Skeletal muscle tissue (tissue), 4 donors: Measurements from ENCODE around the gene GNRH2. TPM values are rescaled to one million over a fixed set of nuclear protein-coding genes. Genes with fewer than 3 reads are reported as not detected.

ENCODE experiments used
- H3K27ac ChIP-seq: one replicate; pipeline ENCODE4 v1.7.0; 2013; ENCODE audit warnings: mild to moderate bottlenecking, low read depth, low read length, inconsistent platforms
- H3K27me3 ChIP-seq, 3 donors: one replicate each; pipeline ENCODE4 v1.7.0; 2013; ENCODE audit warnings: low read length in 3 of 3; ENCODE audit not compliant: control insufficient read depth in 3 of 3, insufficient read depth in 3 of 3
- H3K36me3 ChIP-seq, 3 donors: one replicate each; pipeline ENCODE4 v1.7.0; 2013; ENCODE audit warnings: low read length in 3 of 3; ENCODE audit not compliant: control insufficient read depth in 3 of 3, insufficient read depth in 3 of 3
- H3K4me1 ChIP-seq, 3 donors: one replicate each; pipeline ENCODE4 v1.7.0; 2013; ENCODE audit warnings: low read length in 3 of 3, mild to moderate bottlenecking in 3 of 3; ENCODE audit not compliant: control insufficient read depth in 3 of 3, insufficient read depth in 3 of 3
- H3K4me3 ChIP-seq, 3 donors: one replicate each; pipeline ENCODE4 v1.7.0; 2013; ENCODE audit warnings: low read length in 3 of 3
- H3K9ac ChIP-seq, 3 donors: one replicate each; pipeline ENCODE4 v1.7.0; 2013; ENCODE audit warnings: low read length in 3 of 3, mild to moderate bottlenecking in 3 of 3, moderate library complexity in 2 of 3, low read depth in 1 of 3
- H3K9me3 ChIP-seq, 3 donors: one replicate each; pipeline ENCODE4 v1.7.0; 2013; ENCODE audit warnings: low read length in 3 of 3; ENCODE audit not compliant: control insufficient read depth in 3 of 3
- total RNA-seq: library from RNA; depleted of rRNA; stranded (reverse); fragments of >200 nt; gene quantifications from one replicate; pipeline ENCODE4 v1.2.3, GENCODE V29; 2014
- donor health status: Osteomylitis.

The GNRH2 gene
- total RNA-seq, result not detected

- no peak within 1 kb of the TSS for H3K4me3 ChIP-seq
These were observed at the start of gene GNRH2 for GRCh38 chr20:3043322-3043721. Gene GNRH2 (plus strand): TSS chr20:3043622. CDS start chr20:3044415, 793 bp downstream.

GRCh38 chr20:2995796-2996195, 47.6 kb upstream of the GNRH2 start:
- no peak overlapping the region for H3K27ac ChIP-seq
- H3K36me3 ChIP-seq, result peaks cover 17 to 43% (median 40%) of the 10 kb centered on the region in 3 donors
- H3K27me3 ChIP-seq, result no peaks in the 10 kb centered on the region
- H3K9me3 ChIP-seq, result no peaks in the 10 kb centered on the region
- H3K9ac ChIP-seq, result peak overlapping the region in 1 of 3 donors; percentile 12
- H3K4me1 ChIP-seq, result no peaks in the 10 kb centered on the region
- no peak overlapping the region for H3K4me3 ChIP-seq

More at GRCh38 chr20:3043322-3043721, at the start of gene GNRH2:
- Histone ChIP-seq H3K9ac (no peak within 1 kb of the TSS), H3K27ac (peak within 1 kb of the TSS; percentile 69), H3K36me3 (peaks cover 22 to 34% (median 28%) of the 10 kb centered on the region in 3 donors), H3K27me3 (no peaks in the 10 kb centered on the region), H3K9me3 (no peaks in the 10 kb centered on the region), H3K4me1 (peaks cover 18 to 41% (median 25%) of the 10 kb centered on the region in 3 donors)

- Histone ChIP-seq H3K9me3 (no peaks in the 10 kb centered on the region), H3K27me3 (no peaks in the 10 kb centered on the region), H3K9ac (no peak overlapping the region), H3K27ac (no peak overlapping the region), H3K4me3 (no peak overlapping the region), H3K36me3 (peaks cover 6 to 21% (median 19%) of the 10 kb centered on the region in 3 donors), H3K4me1 (no peaks in the 10 kb centered on the region)
These were observed 44.7 kb upstream of the GNRH2 start for GRCh38 chr20:2998728-2999127.

- H3K36me3 ChIP-seq, result peaks cover 3 to 14% (median 13%) of the 10 kb centered on the region in 3 donors
- H3K27me3 ChIP-seq, result no peaks in the 10 kb centered on the region
- no peaks in the 10 kb centered on the region for H3K9me3 ChIP-seq
- no peak overlapping the region for H3K4me3 ChIP-seq
- H3K27ac ChIP-seq, result no peak overlapping the region
- no peaks in the 10 kb centered on the region for H3K4me1 ChIP-seq
- no peak overlapping the region for H3K9ac ChIP-seq
These were observed 42.4 kb upstream of the GNRH2 start for GRCh38 chr20:3000852-3001523.

GRCh38 chr20:3003416-3003815, 40.0 kb upstream of the GNRH2 start:
- H3K9me3 ChIP-seq, result no peaks in the 10 kb centered on the region
- H3K9ac ChIP-seq, result no peak overlapping the region
- no peaks in the 10 kb centered on the region for H3K4me1 ChIP-seq
- no peak overlapping the region for H3K27ac ChIP-seq
- H3K4me3 ChIP-seq, result no peak overlapping the region
- no peaks in the 10 kb centered on the region for H3K27me3 ChIP-seq
- peaks cover 7 to 26% (median 25%) of the 10 kb centered on the region in 3 donors for H3K36me3 ChIP-seq

- Histone ChIP-seq H3K36me3 (peaks cover 7 to 34% (median 31%) of the 10 kb centered on the region in 3 donors), H3K27me3 (no peaks in the 10 kb centered on the region)
These were observed 32.3 kb upstream of the GNRH2 start for GRCh38 chr20:3010985-3011723.

GRCh38 chr20:3011752-3012151, 31.7 kb upstream of the GNRH2 start:
- H3K4me1 ChIP-seq, result no peaks in the 10 kb centered on the region
- H3K4me3 ChIP-seq, result no peak overlapping the region
- H3K27ac ChIP-seq, result no peak overlapping the region
- peaks cover 8 to 32% (median 28%) of the 10 kb centered on the region in 3 donors for H3K36me3 ChIP-seq
- H3K27me3 ChIP-seq, result no peaks in the 10 kb centered on the region
- H3K9ac ChIP-seq, result no peak overlapping the region
- no peaks in the 10 kb centered on the region for H3K9me3 ChIP-seq

More at GRCh38 chr20:3010985-3011723, 32.3 kb upstream of the GNRH2 start:
- Histone ChIP-seq H3K9me3 (no peaks in the 10 kb centered on the region), H3K27ac (no peak overlapping the region), H3K9ac (no peak overlapping the region), H3K4me3 (no peak overlapping the region), H3K4me1 (no peaks in the 10 kb centered on the region)

- Histone ChIP-seq H3K36me3 (peaks cover 10 to 28% (median 28%) of the 10 kb centered on the region in 3 donors), H3K4me1 (no peaks in the 10 kb centered on the region), H3K9ac (no peak overlapping the region), H3K27ac (no peak overlapping the region), H3K27me3 (no peaks in the 10 kb centered on the region), H3K4me3 (no peak overlapping the region), H3K9me3 (no peaks in the 10 kb centered on the region)
These were observed 29.7 kb upstream of the GNRH2 start for GRCh38 chr20:3013771-3014170.

- Histone ChIP-seq H3K9me3 (no peaks in the 10 kb centered on the region), H3K4me3 (no peak overlapping the region), H3K4me1 (no peaks in the 10 kb centered on the region), H3K27ac (no peak overlapping the region), H3K27me3 (no peaks in the 10 kb centered on the region), H3K9ac (no peak overlapping the region), H3K36me3 (peaks cover 10 to 28% (median 24%) of the 10 kb centered on the region in 3 donors)
These were observed 29.2 kb upstream of the GNRH2 start for GRCh38 chr20:3014179-3014578.

GRCh38 chr20:3014662-3015061, 28.8 kb upstream of the GNRH2 start:
- peaks cover 10 to 28% (median 22%) of the 10 kb centered on the region in 3 donors for H3K36me3 ChIP-seq
- H3K9ac ChIP-seq, result no peak overlapping the region
- H3K9me3 ChIP-seq, result no peaks in the 10 kb centered on the region
- H3K4me3 ChIP-seq, result no peak overlapping the region
- H3K4me1 ChIP-seq, result no peaks in the 10 kb centered on the region
- H3K27ac ChIP-seq, result no peak overlapping the region
- no peaks in the 10 kb centered on the region for H3K27me3 ChIP-seq
